Upper lobe of left lung (tissue), 4 donors: ENCODE data around the gene CEBPZOS.

Experiments used
- CTCF ChIP-seq, 6 experiments: fragments of 450-650 bp in 4 of 6; fragments of 200-600 bp in 2 of 6; sonication (generic) in 2 of 6; IDR thresholded peaks; one replicate each; pipeline ENCODE4 v1.5.1; 2016 to 2019; ENCODE audit warnings: antibody characterized with exemption in 6 of 6
- POLR2A ChIP-seq, 4 donors: fragments of 450-650 bp; IDR thresholded peaks; one replicate each; pipeline ENCODE4 v1.5.1; 2016 to 2017; ENCODE audit warnings: antibody characterized with exemption in 4 of 4, mild to moderate bottlenecking in 2 of 4

- TF ChIP-seq CTCF (IDR thresholded peaks at IDR 0.05): no peak
- TF ChIP-seq POLR2A (IDR thresholded peaks at IDR 0.05): no peak
Observed at GRCh38 chr2:37232131-37232933, 36.0 kb downstream of the CEBPZOS start.
